ENCODE results near the gene DCTN4.

Gene DCTN4

DNA sequence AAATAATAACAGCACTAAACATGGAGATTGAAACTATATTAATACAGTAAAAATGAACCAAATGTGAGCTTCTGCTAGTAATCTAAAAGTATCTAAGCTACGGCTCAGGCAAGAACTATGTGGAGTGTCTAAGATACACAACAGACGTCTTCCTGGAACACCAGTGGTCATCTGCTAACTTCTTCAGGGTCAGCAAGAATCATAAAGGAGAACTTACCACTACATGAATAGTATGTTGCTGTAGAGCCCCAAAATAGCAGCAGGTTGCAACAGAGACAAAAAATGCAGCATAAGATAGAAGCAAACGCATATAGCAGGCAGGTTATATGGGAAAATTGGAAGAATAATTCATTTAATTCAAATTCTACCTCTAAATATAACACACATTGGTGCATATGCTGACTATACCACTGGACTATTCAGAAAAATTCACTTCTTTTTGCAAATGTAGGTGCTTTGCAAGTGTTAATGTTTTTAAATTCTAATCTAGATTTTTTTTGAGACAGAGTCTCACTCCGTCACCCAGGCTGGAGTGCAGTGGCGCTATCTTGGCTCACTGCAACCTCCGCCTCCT is 27.1 kb downstream of the DCTN4 start:
- no peak for DNase-seq

DNA sequence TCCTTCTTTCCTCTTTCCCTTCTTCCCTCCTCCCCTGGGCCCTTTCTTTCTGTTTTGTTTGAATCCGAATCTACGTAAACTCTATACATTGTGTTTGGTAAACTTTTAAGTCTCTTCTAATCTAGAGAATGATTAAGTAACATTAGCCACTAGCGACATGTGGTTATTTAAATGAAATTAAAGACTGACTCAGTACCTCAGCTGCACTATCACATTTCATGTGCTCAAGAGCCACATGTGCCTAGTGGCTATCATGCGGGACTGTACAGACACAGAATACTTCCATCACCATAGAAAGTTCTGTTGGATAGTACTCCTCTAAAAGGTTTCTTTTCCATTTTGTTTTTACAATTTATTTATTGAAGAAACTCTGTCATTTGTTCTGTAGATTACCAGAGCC is 29.0 kb downstream of the DCTN4 start:
- no peak for DNase-seq

DNA sequence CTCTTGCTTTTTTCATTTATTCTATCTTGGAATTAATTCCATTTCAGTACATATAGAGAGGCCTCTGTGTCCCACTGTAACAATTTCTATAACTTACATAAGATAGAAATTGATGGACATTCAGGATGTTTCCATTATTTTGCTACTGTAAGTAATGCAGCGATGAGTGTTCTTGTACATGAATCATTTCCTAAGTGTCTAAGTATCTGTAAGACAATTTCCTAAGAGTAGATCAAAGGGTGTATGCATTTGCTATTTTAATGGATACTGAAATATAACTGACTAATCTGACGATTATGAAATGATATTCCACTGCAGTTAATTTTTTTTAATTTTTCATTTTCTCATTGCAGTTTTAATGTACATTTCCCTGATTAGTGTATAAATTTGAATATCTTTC is 35.0 kb downstream of the DCTN4 start:
- no peak for DNase-seq

DNA sequence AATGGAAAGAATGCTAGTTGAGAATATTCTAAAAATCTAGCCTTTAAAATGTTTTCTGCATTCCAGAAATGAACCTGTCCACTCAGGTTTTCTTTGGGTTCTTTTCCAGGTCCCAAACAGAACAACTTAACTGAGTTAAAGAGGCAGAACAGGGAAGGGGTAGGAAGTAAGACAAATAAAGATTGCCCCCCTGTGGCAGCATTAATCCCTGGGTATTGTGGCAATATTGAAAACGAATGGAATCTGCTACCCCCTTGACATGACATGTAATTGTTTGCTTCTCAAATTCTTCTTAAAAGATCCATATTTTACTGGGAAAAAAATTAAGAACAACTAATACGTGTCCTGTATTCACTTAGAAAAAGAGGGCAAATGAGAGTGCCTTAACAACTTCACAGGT is 48.7 kb downstream of the DCTN4 start:
- DNase-seq: no peak

DNA sequence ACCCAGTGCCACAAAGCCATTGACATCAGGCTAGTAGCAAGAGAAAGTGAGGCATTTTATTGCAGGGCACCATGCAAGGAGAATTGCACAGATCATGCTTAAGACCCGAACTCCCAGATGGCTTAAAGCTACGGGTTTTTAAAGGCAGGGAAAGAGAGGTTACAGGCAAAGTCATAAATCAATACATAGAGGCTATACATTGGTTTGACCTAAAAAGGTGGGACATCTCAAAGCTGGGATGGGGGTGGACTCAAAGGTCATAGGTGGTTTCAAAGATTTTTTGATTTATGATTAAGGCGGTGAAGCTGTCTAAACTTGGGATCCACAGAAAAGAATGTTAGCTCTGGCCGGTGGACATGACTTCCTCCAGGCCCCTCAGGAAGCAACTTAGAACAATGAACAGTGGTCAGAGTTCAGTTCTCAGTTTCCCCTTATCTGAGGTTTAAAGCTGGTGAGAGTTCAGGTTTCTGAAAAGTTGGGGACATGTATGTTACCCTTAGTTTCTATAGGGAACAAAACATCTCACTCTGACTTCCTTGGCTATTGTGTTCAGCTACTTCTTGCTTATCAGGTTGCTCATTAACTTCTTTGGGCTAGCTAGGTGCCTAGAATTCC is 51.9 kb downstream of the DCTN4 start:
- no peak for DNase-seq

DNA sequence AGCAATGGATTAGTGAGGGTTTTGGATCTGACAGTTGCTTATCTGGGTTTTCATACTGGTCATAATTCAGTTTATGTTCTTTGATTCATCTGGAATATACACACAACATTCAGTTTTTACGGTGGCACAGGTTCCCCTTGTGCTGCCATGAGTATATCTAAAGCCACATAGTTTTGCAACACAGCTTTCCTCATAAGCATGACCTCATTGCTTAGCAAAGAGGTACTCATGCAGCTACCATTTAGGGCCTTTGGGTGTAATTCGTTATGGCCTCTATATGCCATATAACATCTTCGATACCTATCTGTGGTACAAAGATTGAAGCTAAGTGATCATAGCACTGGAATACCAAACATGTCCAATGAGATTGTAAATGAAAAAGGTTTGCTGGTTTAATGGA is 55.1 kb downstream of the DCTN4 start:
- no peak for DNase-seq

DNA sequence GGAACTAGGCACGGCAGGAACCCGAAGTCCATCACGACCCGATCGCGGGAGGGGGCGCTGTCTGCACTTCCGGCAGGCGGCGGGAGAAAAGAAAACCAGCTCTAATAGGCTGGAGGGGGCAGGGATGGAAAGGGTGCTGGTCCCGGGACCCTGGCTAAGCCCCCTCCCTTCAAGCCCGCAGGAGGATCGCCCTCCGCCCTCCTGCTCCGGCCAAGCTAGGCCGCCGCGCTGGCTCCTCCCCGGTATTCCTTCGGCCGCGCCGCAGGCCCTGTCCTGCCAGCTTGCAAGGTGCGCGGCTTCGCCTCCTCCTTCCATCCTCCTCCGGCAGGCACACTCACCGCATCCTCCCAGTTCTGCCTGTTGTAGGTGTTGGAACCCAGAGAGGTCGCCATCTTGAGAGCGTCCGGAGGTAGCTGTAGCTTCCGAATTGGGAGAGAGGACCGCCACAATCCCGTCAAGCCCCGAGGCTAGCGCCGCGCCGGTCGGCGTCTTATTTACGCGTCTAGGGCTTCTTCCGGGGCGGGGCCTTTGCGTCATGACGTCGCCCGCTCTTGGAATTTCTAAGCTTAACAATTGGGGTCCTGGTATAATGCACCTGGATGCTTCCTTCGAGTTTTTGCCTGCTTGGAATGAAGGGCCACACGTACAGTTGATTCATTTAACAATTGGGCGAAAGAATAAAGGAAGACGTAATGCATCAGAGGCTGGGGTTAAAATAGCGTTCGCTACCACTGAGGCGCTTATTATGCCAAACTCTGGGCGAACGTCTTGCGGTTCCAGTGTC is 58.0 kb downstream of the DCTN4 start, which contains the start of gene RBM22:
Gene RBM22 (minus strand): TSS at position 469 of the 784 bp plus-strand sequence. CDS start 77 bp downstream, at position 392.
- DNase-seq: peak; percentile 95

DNA sequence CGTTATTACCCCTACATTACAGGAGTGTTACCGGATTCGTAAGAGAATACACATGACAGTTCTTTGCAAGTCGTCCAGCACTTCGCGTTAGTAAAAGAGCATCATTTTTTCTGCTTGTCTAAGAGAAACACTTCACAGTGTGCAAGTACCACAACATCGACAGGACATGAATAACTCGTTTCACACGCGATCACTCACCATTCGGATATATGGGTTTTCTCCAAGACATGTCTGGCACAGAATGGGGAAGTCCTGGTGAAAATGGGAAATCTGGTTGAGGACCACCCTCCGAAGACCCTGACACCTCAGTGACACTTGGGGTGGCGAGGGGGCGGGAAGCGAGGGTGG is 58.6 kb downstream of the DCTN4 start:
- no peak for DNase-seq

DNA sequence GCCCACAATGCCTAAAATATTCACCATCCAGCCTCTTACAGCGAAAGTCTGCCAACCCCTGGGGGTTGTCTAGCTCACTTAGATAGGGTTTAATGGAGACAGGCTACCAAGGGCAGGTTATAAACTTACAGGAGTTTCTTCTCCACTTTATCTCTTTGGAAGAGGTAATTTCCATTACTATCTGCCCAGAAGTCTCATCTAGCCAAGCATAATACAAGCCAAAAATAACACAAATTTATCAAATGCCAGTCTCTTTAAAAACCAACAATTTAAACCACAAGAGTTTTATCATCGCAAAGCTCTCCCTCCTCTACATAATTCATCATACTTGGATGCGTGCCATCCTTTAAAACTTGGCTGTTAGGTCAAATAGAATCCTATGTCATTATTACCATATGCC is 64.2 kb downstream of the DCTN4 start:
- DNase-seq: no peak

DNA sequence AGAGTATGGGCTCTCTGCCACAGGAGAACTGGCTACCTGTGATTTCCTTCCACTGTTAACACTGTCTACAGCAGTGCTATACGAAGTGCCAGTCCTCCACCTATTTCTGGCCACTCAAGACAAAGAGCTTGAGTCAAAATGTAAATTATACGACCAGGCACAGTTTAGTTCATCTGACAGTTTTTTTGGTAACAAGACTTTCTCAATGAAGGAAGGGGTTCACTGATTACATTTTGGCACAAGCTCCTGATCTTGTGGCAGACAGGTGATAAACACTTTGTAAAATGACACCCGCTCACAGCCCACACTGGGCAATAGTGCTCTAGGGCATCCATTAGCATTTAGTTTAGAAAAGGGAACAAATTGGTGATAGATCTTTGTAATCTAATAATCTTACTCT is 66.5 kb downstream of the DCTN4 start:
- no peak for DNase-seq

DNA sequence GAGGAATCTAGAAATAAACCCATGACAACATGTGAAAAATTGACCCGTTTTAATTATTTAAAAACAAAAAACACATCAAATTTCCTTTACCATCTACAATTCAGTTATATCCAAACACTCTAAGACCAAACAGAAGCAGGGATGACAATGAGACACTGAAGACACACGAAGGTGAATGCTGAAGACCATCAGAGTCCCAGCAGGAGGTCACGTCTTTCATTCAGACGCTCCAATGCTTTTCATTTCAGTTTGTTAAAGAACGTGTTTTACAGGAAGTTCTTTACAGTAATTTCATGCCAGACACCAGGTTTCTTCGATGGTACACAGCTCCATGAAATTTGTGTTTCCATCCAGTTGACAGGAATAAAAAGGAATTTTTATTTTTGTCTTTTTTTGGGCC is 68.1 kb downstream of the DCTN4 start:
- no peak for DNase-seq

DNA sequence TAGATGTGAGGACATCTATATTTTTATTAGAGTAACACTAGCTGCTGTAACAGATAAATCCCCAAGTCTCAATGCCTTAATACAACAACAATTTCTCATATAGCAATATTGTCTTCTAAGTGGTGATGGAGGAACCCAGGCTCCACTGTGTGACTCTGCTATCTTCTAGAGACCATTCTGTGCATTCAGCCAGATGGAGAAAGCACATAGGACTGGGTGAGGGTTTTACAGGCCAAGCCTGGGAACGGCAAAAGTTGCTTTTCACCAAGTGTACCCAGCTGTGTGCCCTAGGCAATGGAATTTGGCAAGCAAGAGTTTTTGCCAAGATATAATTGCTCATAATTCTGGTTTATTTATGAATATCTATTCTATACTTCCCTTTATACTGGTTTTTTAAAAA is 69.7 kb downstream of the DCTN4 start:
- no peak for DNase-seq

DNA sequence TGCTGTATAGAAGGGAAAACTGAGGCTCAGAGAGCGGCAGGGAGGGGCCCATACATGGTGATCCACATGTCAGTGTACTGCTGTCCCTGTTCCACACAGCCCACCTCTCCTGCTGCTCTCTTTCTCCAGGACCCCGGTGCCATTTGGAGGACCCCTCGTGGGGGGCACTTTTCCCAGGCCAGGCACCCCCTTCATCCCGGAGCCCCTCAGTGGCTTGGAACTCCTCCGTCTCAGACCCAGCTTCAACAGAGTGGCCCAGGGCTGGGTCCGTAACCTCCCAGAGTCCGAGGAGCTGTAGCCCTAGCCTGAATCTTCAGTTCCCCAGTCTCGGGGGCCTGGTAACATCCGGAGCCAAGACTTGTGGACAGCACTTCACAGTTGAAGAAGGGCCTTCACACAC is 82.2 kb downstream of the DCTN4 start:
- DNase-seq: no peak

DNA sequence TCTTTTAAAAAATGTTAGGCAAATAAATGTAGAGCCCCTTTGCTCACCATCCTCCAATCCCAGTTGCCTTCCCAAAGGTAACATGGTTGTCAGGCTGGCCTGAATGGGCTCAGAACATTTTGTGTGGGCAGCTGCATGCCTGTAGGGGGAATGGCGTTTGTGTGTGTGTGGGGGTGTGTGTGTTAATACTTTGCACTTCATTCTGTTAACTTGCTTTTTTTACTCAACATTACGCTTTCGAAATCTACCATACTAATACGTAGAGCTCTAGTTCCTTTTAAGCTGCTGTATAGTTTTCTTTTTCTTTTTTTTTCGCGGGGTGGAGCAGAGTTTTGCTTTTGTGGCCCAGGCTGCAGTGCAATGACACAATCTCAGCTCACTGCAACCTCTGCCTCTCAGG is 83.7 kb downstream of the DCTN4 start:
- no peak for DNase-seq

DNA sequence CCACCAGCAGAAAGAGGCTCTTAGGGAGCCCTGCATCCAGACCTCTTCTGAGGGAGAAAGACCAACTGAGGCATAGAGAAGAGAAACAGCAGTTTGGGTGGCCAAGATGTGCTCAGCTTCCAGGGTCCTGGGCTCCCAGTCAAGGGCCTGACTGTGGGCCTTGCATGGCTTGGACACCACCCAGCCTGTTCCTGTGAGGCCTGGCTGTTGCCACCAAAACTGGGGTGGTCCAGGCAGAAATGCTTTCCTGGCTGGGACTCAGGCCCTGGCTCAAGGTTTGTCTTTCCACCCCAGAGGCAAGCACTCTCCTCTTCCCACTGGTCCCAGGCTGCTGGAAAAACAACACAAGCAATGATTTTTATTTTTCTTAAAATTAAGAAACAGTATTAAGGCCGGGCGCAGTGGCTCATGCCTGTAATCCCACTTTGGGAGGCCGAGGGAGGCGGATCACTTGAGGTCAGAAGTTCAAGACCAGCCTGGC is 84.4 kb downstream of the DCTN4 start:
- DNase-seq: peak; percentile 92

DNA sequence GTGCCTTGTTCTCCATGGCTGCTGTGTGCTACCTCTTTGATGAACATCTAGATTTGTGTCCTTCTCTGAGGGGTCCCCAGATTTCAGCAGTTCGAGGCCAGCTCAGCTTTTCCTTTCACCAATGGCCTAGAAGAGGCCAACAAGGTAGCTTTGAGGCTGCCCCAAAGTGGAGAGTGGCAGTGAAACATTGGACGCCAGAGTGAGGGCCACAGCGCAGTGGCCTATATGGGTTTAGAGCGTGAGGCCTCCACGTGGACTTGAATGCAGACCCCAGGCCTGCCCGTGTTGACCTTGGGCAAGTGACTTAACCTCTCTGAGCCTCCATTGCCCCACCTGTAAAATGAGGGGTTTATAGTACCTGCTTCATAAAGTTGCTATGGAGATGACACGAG is 85.9 kb downstream of the DCTN4 start:
- peak; percentile 49 for DNase-seq

DNA sequence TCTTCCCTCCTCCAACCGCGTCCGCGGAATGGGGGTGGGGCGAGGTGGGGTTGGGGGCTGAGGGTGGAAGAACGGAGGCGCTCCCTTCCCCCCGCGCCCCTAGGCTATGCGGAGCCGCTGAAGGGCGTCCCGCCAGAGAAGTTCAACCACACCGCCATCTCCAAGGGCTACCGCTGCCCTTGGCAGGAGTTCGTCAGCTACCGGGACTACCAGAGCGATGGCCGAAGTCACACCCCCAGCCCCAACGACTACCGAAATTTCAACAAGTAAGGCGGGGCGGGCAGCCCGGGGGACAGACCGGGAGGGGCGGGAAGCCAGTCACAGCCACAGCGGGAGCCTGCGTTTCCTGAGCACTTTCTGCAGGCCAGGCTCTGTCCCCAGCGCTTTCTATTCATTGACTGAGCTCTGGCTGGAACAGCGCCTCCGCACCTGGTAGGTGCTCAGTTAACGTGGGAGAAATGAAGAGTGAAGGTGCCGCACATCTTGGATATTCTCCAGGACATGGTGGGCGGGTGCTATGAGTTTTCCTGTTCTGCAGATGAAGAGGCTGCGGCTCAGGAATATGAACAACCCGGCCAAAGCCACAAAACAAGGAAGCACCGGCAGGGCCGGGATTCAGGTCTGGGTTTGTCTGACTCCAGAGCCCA is 86.5 kb downstream of the DCTN4 start:
- peak; percentile 76 for DNase-seq

DNA sequence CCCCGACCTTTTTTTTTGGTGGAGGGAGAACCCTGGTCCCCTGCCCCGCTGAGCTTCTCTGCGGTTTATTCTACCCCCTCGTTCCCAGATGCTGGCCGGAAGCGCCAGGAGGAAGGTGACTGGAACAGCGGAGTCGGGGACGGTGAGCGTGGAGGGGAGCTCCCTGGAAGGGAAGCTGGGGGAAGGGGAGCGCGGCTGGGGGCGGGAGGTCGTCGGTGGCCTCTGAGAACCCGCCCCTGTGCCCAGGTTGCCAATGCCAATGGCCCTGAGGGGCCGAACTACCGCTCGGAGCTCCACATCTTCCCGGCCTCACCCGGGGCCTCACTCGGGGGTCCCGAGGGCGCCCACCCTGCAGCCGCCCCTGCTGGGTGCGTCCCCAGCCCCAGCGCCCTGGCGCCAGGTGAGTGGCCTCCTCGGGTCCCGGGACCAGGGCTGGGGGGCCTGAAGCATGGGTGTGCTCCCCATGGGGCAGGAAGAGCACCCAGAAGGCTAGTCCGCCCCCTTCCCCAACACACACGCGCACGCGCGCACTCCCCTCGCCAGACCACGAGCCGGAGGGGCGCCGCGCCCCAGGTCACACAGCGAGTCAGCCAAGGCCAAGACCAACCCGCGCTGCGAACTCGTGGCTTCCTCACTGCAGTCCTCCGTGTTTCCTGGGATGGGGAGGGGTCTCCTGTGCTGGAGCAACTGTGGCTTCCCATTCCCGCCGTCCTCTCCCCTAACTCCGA is 87.1 kb downstream of the DCTN4 start:
- DNase-seq: peak; percentile 48

DNA sequence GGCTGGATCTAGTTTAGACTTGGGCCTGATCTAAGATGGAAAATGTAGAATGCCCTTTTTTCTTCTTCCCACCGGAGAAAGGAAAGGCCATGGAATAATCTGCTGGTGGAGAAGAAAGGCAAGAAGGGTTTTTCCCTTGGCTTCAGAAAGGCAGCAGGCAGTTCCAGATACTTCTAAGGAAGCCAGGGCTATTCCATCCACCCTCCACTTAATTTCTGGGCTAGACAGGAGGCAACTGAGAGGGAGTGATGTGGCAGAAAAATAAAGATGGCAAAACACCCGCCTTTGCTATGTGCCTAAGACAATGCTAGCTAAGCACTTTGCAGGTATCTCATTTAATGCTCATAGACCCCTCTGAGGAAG is 87.9 kb downstream of the DCTN4 start:
- DNase-seq: peak; percentile 42

DNA sequence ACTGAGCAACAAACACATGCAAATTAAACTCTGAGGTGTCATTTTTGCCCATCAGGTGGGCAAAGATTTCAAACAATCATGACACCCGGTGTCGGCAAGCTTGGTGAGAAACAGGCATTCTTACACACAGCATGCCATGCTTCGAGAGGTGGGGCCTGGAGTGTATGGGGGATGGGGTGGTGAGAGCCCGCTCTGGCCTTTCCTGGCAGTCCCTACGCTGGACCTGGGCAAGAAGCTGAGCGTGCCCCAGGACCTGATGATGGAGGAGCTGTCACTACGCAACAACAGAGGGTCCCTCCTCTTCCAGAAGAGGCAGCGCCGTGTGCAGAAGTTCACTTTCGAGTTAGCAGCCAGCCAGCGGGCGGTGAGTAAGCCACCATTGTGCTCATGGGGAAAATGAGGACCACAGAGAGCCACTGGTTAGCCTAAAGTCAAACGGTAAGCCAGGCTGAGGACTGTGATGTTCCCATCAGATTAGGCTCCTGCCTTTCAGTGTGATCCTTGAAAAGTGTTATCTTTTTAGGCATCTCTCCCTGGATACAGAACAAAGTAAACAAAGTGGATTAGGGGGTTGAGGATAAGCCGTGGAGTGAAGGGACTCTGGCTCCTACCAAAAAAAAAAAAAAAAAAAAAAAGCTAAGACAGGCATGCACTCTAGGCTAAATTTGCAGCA is 88.4 kb downstream of the DCTN4 start:
- peak; percentile 37 for DNase-seq

DNA sequence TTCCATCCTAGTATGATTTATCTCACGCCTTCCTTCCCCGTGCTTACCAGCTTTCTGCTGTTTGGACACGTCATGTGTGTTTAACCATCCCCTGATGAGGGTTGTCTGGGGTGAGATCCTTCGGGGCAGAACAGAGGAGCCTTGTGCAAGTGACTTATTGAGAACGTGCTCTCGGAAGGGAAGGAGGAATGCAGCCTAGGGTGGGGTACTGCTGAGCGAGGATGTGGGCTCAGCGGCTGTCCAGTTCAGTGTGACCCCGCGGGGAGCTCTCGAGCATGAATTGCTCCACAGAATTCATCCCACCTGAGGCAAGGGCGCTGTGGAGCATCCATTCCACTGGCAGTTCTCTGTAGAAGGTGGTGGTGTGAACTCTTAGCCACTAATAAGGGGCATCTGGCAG is 93.8 kb downstream of the DCTN4 start:
- DNase-seq: no peak

DNA sequence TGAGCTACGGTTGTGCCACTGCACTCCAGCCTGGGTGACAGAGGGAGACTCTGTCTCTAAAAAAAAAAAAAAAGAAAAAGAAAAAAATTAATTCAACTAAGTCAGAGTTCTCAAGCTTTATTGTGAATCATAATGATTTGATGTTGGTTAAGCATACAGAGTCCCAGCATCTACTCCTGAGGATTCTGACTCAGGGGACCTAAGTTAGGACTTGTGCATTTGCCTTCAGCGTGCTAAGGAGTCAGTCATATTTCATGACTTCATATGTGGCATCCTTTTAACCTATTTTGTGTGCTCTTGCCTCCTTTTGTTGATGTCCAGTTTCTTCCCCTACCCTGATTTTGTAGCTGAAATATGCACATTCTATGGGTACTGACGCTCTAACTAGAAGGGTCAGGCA is 94.9 kb downstream of the DCTN4 start:
- DNase-seq: no peak
